A549 (cell line): ENCODE data around the gene VPS26A.

Experiments
- CTCF ChIP-seq: fragments of >200 bp; sonication (Bioruptor Twin); formaldehyde crosslinking; IDR thresholded peaks from 3 replicates; pipeline ENCODE4 v1.5.1; 2016
- ELK1 ChIP-seq: fragments of 150-350 bp; IDR thresholded peaks from 2 replicates; pipeline ENCODE4 v1.6.1; 2014; ENCODE audit warnings: low read depth, mild to moderate bottlenecking, low read length
- EP300 ChIP-seq, 2 experiments: fragments of >200 bp; sonication (Bioruptor Twin); formaldehyde crosslinking; IDR thresholded peaks; 2 replicates in 1 of 2; 3 replicates in 1 of 2; pipeline ENCODE4 v1.6.1; 2016 to 2017
- HDAC2 ChIP-seq: fragments of 200-600 bp; sonication (generic); IDR thresholded peaks from 2 replicates; pipeline ENCODE4 v1.6.1; 2016
- POLR2A ChIP-seq: IDR thresholded peaks from 2 replicates; pipeline ENCODE4 v1.6.1; 2012; ENCODE audit warnings: mild to moderate bottlenecking, low read length
- POLR2AphosphoS2 ChIP-seq: conservative IDR thresholded peaks from 2 replicates; pipeline ENCODE4 v1.6.1; 2012; ENCODE audit warnings: low read length, improper control_type of control experiment, inconsistent platforms
- RAD21 ChIP-seq, 2 experiments: fragments of >200 bp in 1 of 2; sonication (Bioruptor Twin) in 1 of 2; formaldehyde crosslinking in 1 of 2; IDR thresholded peaks in 1 of 2; conservative IDR thresholded peaks in 1 of 2; 2 replicates in 1 of 2; 3 replicates in 1 of 2; pipeline ENCODE4 v1.6.1; 2012 to 2018; ENCODE audit warnings: inconsistent platforms in 1 of 2
- REST ChIP-seq: fragments of 200-600 bp; sonication (generic); IDR thresholded peaks from 2 replicates; pipeline ENCODE4 v1.6.1; 2016; ENCODE audit warnings: antibody characterized with exemption, mild to moderate bottlenecking, moderate library complexity
- SMC3 ChIP-seq: fragments of >200 bp; sonication (Bioruptor Twin); formaldehyde crosslinking; IDR thresholded peaks from 3 replicates; pipeline ENCODE4 v1.6.1; 2018; ENCODE audit warnings: inconsistent platforms
- TP53 ChIP-seq: fragments of 250-450 bp; sonication (Bioruptor Pico); IDR thresholded peaks from 2 replicates; pipeline ENCODE4 v1.5.0; 2021; ENCODE audit warnings: mild to moderate bottlenecking, moderate library complexity

- TF ChIP-seq EP300 (IDR thresholded peaks at IDR 0.05) (no peak), RAD21 (conservative IDR thresholded peaks at IDR 0.05 in 1 of 2, IDR thresholded peaks at IDR 0.05 in 1 of 2) (peak; percentile 33 to 35; a peak in 4 of 5 replicates), CTCF (peak; percentile 16; the same call in 1 of the 3 replicates), TP53 (no peak), POLR2AphosphoS2 (no peak), ELK1 (no peak), REST (no peak), POLR2A (no peak), HDAC2 (no peak), SMC3 (no peak)
Observed at GRCh38 chr10:69093933-69094332, 30.0 kb upstream of the VPS26A start.
